ENCODE measurements around the gene RRAD.

- TF ChIP-seq RAD21 (conservative IDR thresholded peaks at IDR 0.05), result no peak
- no peak for TF ChIP-seq CTCF (IDR thresholded peaks at IDR 0.05; ENCODE audit: poor library complexity, severe bottlenecking)
- no peak for TF ChIP-seq TAF1 (IDR thresholded peaks at IDR 0.05; ENCODE audit: low read depth)
- TF ChIP-seq EZH2 (IDR thresholded peaks at IDR 0.05; ENCODE audit: borderline replicate concordance, insufficient read depth, low read length, poor library complexity, severe bottlenecking), result no peak
- no peak for TF ChIP-seq POLR2AphosphoS5 (IDR thresholded peaks at IDR 0.05)
These were observed 21.6 kb upstream of the RRAD start for GRCh38 chr16:66946974-66947301.
